CD4-positive, alpha-beta T cell treated with Interleukin-17A for 4 hours (primary cell): ENCODE measurements around the gene TOP1.
"Not testable (repeated sequence)": the region's sequence is repeated elsewhere in the genome, so short reads cannot be mapped to it uniquely, and the experiment has no call there.

ENCODE experiments used
- DNase-seq: peaks from one replicate; pipeline ENCODE4 v3.0.0-alpha.2; 2020; ENCODE audit warnings: mixed read lengths

Gene TOP1

GRCh38 chr20:41095110-41095969, 66.7 kb downstream of the TOP1 start:
- DNase-seq, result peak; percentile 73

- DNase-seq, result no peak
Observed at GRCh38 chr20:41098703-41099250, 70.2 kb downstream of the TOP1 start.

- DNase-seq, result no peak
Observed at GRCh38 chr20:41100001-41100480, 71.4 kb downstream of the TOP1 start.

GRCh38 chr20:41101660-41102059, 73.0 kb downstream of the TOP1 start:
- no peak for DNase-seq

- no peak for DNase-seq
Observed at GRCh38 chr20:41108531-41108930, 79.9 kb downstream of the TOP1 start.

GRCh38 chr20:41110012-41110411, 81.4 kb downstream of the TOP1 start:
- DNase-seq, result no peak

GRCh38 chr20:41110930-41111577, 82.4 kb downstream of the TOP1 start:
- DNase-seq, result no peak

GRCh38 chr20:41111578-41111951, 82.9 kb downstream of the TOP1 start:
- no peak for DNase-seq

GRCh38 chr20:41116282-41116956, 87.8 kb downstream of the TOP1 start:
- DNase-seq, result no peak

- not testable (repeated sequence) for DNase-seq
Observed at GRCh38 chr20:41118159-41118558, 89.5 kb downstream of the TOP1 start.

- no peak for DNase-seq
Observed at GRCh38 chr20:41118632-41119031, 90.0 kb downstream of the TOP1 start.

- no peak for DNase-seq
Observed at GRCh38 chr20:41119614-41120561, 91.3 kb downstream of the TOP1 start.

GRCh38 chr20:41121399-41121798, 92.8 kb downstream of the TOP1 start:
- no peak for DNase-seq

- no peak for DNase-seq
Observed at GRCh38 chr20:41123631-41124030, 95.0 kb downstream of the TOP1 start.

GRCh38 chr20:41124451-41125094, 96.0 kb downstream of the TOP1 start:
- DNase-seq, result no peak

GRCh38 chr20:41125530-41126457, 97.2 kb downstream of the TOP1 start:
- no peak for DNase-seq

- DNase-seq, result no peak
Observed at GRCh38 chr20:41126719-41127118, 98.1 kb downstream of the TOP1 start.

GRCh38 chr20:41128317-41128716, 99.7 kb downstream of the TOP1 start:
- DNase-seq, result not testable (repeated sequence)

- DNase-seq, result no peak
Observed at GRCh38 chr20:41131594-41132387, 103.2 kb downstream of the TOP1 start.

GRCh38 chr20:41132388-41132775, 103.8 kb downstream of the TOP1 start:
- DNase-seq, result not testable (repeated sequence)
